Astrocyte of the cerebellum (primary cell): Measurements from ENCODE around the gene POLD4.
A peak's percentile ranks its signal among the peaks of the same experiment; 100 is the strongest.
"Not testable (repeated sequence)": the region's sequence is repeated elsewhere in the genome, so short reads cannot be mapped to it uniquely, and the experiment has no call there.

ENCODE experiments used
- DNase-seq: peaks from one replicate; pipeline ENCODE4 v3.0.0-alpha.2; 2011; ENCODE audit warnings: low read depth
- H3K4me3 ChIP-seq: 2 replicates; pipeline ENCODE4 v1.5.1; 2011; ENCODE audit warnings: mild to moderate bottlenecking, low read depth, low read length, moderate library complexity
- CTCF ChIP-seq: IDR thresholded peaks from 2 replicates; pipeline ENCODE4 v1.5.1; 2012; ENCODE audit warnings: low read length, low read depth, moderate library complexity, mild to moderate bottlenecking; ENCODE audit errors: missing control alignments
- in situ Hi-C: cut with HindIII; loops from 2 replicates; pipeline ENCODE4 v1.10.0; 2017; ENCODE audit warnings: low sequenced_read_pairs

The POLD4 gene

GRCh38 chr11:67323526-67323925 is 29.8 kb downstream of the POLD4 start:
- DNase-seq: no peak
- no peak for TF ChIP-seq CTCF
- in situ Hi-C loops: no loop called here

GRCh38 chr11:67322049-67322448 is 31.3 kb downstream of the POLD4 start:
- DNase-seq: no peak
- no peak overlapping the region for H3K4me3 ChIP-seq
- in situ Hi-C loops: no loop called here
- no peak for TF ChIP-seq CTCF

More at GRCh38 chr11:67323526-67323925, 29.8 kb downstream of the POLD4 start:
- no peak overlapping the region for H3K4me3 ChIP-seq

- DNase-seq: no peak
Measured at GRCh38 chr11:67321313-67321871, 32.0 kb downstream of the POLD4 start.

GRCh38 chr11:67320691-67321090 is 32.7 kb downstream of the POLD4 start:
- no peak for DNase-seq
- in situ Hi-C loops: no loop called here
- no peak overlapping the region for H3K4me3 ChIP-seq
- TF ChIP-seq CTCF: no peak

More at GRCh38 chr11:67321313-67321871, 32.0 kb downstream of the POLD4 start:
- H3K4me3 ChIP-seq: no peak overlapping the region
- TF ChIP-seq CTCF: no peak
- in situ Hi-C loops: no loop called here

GRCh38 chr11:67320011-67320410 is 33.3 kb downstream of the POLD4 start:
- in situ Hi-C loops: no loop called here
- H3K4me3 ChIP-seq: no peak overlapping the region
- no peak for TF ChIP-seq CTCF
- DNase-seq: no peak

GRCh38 chr11:67318876-67319275 is 34.5 kb downstream of the POLD4 start:
- DNase-seq, H3K4me3 ChIP-seq: not testable (repeated sequence)
- in situ Hi-C loops: loop anchor here (10.0 kb wide), 1 partner anchor 64 kb away; no protein-coding TSS in a partner anchor

GRCh38 chr11:67317888-67318555 is 35.3 kb downstream of the POLD4 start:
- peak overlapping the region; percentile 75 for H3K4me3 ChIP-seq
- no peak for TF ChIP-seq CTCF
- in situ Hi-C loops: loop anchor here (10.0 kb wide), 1 partner anchor 63 kb away; no protein-coding TSS in a partner anchor
- DNase-seq: no peak
